Measurements from ENCODE around the gene PER3. TPM values are rescaled to one million over a fixed set of nuclear protein-coding genes. Genes with fewer than 3 reads are reported as not detected.
"Not testable (repeated sequence)": the region's sequence is repeated elsewhere in the genome, so short reads cannot be mapped to it uniquely, and the experiment has no call there.

PER3 gene
- polyA plus RNA-seq, 1 donor from 2014 or later: 0.84 TPM

DNA sequence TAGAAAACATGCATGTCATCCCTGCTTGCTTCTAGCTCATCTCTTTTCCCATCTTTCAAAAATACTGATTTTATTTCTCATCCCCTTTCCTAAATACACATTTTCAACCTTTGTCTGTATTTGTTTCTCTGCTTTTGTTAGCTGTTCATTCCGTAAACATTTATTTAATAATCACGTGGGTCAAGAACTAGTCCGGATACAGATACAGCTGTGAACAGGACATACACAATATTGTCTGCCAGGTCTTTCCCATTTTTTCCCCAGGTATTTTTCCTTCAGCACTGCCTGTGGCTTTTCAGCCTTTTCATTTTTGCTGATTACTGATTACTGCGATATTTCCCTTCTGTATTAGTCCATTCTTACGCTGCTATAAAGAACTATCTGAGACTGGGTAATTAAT, 5.7 kb downstream of the PER3 start:
- H3K9me2 ChIP-seq (ENCODE audit: insufficient read depth, low read length): no peaks in the 10 kb centered on the region
- no peak overlapping the region for H3K27ac ChIP-seq (ENCODE audit: low read length)
- TF ChIP-seq POLR2AphosphoS5 (IDR thresholded peaks at IDR 0.05): no peak
- no peak for TF ChIP-seq EP300 (conservative IDR thresholded peaks at IDR 0.05; ENCODE audit: poor library complexity, severe bottlenecking)
- TF ChIP-seq, protein P1, sequence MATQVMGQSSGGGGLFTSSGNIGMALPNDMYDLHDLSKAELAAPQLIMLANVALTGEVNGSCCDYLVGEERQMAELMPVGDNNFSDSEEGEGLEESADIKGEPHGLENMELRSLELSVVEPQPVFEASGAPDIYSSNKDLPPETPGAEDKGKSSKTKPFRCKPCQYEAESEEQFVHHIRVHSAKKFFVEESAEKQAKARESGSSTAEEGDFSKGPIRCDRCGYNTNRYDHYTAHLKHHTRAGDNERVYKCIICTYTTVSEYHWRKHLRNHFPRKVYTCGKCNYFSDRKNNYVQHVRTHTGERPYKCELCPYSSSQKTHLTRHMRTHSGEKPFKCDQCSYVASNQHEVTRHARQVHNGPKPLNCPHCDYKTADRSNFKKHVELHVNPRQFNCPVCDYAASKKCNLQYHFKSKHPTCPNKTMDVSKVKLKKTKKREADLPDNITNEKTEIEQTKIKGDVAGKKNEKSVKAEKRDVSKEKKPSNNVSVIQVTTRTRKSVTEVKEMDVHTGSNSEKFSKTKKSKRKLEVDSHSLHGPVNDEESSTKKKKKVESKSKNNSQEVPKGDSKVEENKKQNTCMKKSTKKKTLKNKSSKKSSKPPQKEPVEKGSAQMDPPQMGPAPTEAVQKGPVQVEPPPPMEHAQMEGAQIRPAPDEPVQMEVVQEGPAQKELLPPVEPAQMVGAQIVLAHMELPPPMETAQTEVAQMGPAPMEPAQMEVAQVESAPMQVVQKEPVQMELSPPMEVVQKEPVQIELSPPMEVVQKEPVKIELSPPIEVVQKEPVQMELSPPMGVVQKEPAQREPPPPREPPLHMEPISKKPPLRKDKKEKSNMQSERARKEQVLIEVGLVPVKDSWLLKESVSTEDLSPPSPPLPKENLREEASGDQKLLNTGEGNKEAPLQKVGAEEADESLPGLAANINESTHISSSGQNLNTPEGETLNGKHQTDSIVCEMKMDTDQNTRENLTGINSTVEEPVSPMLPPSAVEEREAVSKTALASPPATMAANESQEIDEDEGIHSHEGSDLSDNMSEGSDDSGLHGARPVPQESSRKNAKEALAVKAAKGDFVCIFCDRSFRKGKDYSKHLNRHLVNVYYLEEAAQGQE (IDR thresholded peaks at IDR 0.05; ENCODE audit: borderline replicate concordance): no peak
- TF ChIP-seq SMC3 (conservative IDR thresholded peaks at IDR 0.05; ENCODE audit: poor library complexity): no peak
- no peak for TF ChIP-seq EZH2 (IDR thresholded peaks at IDR 0.05; ENCODE audit: borderline replicate concordance, insufficient read depth, low read length, poor library complexity, severe bottlenecking)
- no peak for TF ChIP-seq RAD21 (conservative IDR thresholded peaks at IDR 0.05)
- TF ChIP-seq MXI1 (conservative IDR thresholded peaks at IDR 0.05; ENCODE audit: poor library complexity, severe bottlenecking): no peak
- no peak for TF ChIP-seq TAF1 (IDR thresholded peaks at IDR 0.05; ENCODE audit: low read depth)
- TF ChIP-seq, protein P2, sequence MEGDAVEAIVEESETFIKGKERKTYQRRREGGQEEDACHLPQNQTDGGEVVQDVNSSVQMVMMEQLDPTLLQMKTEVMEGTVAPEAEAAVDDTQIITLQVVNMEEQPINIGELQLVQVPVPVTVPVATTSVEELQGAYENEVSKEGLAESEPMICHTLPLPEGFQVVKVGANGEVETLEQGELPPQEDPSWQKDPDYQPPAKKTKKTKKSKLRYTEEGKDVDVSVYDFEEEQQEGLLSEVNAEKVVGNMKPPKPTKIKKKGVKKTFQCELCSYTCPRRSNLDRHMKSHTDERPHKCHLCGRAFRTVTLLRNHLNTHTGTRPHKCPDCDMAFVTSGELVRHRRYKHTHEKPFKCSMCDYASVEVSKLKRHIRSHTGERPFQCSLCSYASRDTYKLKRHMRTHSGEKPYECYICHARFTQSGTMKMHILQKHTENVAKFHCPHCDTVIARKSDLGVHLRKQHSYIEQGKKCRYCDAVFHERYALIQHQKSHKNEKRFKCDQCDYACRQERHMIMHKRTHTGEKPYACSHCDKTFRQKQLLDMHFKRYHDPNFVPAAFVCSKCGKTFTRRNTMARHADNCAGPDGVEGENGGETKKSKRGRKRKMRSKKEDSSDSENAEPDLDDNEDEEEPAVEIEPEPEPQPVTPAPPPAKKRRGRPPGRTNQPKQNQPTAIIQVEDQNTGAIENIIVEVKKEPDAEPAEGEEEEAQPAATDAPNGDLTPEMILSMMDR (IDR thresholded peaks at IDR 0.05; ENCODE audit: poor library complexity, severe bottlenecking): no peak
- no peaks in the 10 kb centered on the region for H3K36me3 ChIP-seq (ENCODE audit: insufficient read depth, low read length)
- H4K20me1 ChIP-seq (ENCODE audit: insufficient read depth): no peaks in the 10 kb centered on the region
- H3K9ac ChIP-seq (ENCODE audit: low read length): no peak overlapping the region
- no peaks in the 10 kb centered on the region for H3F3A ChIP-seq (ENCODE audit: insufficient read depth, low read length, poor library complexity, severe bottlenecking)
- no peaks in the 10 kb centered on the region for H3K27me3 ChIP-seq (ENCODE audit: insufficient read depth, low read depth, low read length)
- peaks cover 3% of the 10 kb centered on the region for H3K9me3 ChIP-seq (ENCODE audit: low read length)
- H3K4me3 ChIP-seq (ENCODE audit: low read length): no peak overlapping the region
- H2AFZ ChIP-seq (ENCODE audit: low read depth, low read length): no peak overlapping the region
- no peak overlapping the region for H3K4me2 ChIP-seq (ENCODE audit: low read length)
- no peaks in the 10 kb centered on the region for H3K79me2 ChIP-seq (replicated peaks; ENCODE audit: insufficient read depth, low read length)

DNA sequence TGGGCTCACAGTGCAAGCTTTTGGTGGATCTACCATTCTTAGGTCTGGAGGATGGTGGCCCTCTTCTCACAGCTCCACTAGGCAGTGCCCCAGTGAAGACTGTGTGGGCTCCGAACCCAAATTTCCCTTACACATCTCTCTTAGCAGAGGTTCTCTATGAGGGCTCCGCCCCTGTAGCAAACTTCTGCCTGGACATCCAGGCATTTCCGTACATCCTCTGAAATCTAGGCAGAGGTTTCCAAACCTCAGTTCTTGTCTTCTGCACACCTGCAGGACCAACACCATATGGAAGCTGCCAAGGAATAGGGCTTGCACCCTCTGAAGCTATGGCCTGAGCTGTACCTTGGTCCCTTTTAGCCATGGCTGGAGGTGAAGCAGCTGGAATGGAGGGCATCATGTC, 6.9 kb downstream of the PER3 start:
- not testable (repeated sequence) for H3K79me2 ChIP-seq (replicated peaks; ENCODE audit: insufficient read depth, low read length); H3K27me3 ChIP-seq (ENCODE audit: insufficient read depth, low read depth, low read length); H3K9me3 ChIP-seq (ENCODE audit: low read length); H3K4me3 ChIP-seq (ENCODE audit: low read length); H3K9ac ChIP-seq (ENCODE audit: low read length); H3K9me2 ChIP-seq (ENCODE audit: insufficient read depth, low read length); H3K27ac ChIP-seq (ENCODE audit: low read length); H3K36me3 ChIP-seq (ENCODE audit: insufficient read depth, low read length); H2AFZ ChIP-seq (ENCODE audit: low read depth, low read length); H3F3A ChIP-seq (ENCODE audit: insufficient read depth, low read length, poor library complexity, severe bottlenecking); H4K20me1 ChIP-seq (ENCODE audit: insufficient read depth); H3K4me2 ChIP-seq (ENCODE audit: low read length)

DNA sequence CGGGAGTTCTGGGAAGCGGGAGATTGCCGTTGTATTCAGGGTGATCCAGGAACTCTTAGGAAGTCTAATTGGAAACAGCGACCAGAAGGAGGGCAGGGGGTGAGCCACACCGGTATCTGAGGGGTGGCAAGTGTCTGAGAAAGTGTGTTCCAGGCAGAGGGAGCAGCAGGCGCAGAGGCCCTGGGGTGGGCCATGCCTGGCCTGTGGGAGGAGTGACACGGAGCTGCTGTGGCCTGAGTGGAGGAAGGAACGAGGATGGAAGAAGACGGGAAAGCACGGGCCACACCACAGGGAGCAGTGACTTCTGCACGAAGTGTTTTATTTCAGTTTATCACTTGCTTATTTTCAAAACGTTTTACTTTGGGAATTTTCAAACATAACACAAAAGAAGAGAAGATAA, 11.3 kb downstream of the PER3 start:
- Histone ChIP-seq H3K27ac (ENCODE audit: low read length) (no peak overlapping the region), H3K9me2 (ENCODE audit: insufficient read depth, low read length) (no peaks in the 10 kb centered on the region), H3F3A (ENCODE audit: insufficient read depth, low read length, poor library complexity, severe bottlenecking) (no peaks in the 10 kb centered on the region), H2AFZ (ENCODE audit: low read depth, low read length) (no peak overlapping the region), H3K9ac (ENCODE audit: low read length) (no peak overlapping the region), H3K4me3 (ENCODE audit: low read length) (no peak overlapping the region), H3K36me3 (ENCODE audit: insufficient read depth, low read length) (no peaks in the 10 kb centered on the region), H3K27me3 (ENCODE audit: insufficient read depth, low read depth, low read length) (no peaks in the 10 kb centered on the region), H3K9me3 (ENCODE audit: low read length) (peaks cover 3% of the 10 kb centered on the region), H4K20me1 (ENCODE audit: insufficient read depth) (no peaks in the 10 kb centered on the region), H3K4me2 (ENCODE audit: low read length) (no peak overlapping the region), H3K79me2 (replicated peaks; ENCODE audit: insufficient read depth, low read length) (no peaks in the 10 kb centered on the region)
- TF ChIP-seq MXI1 (conservative IDR thresholded peaks at IDR 0.05; ENCODE audit: poor library complexity, severe bottlenecking): no peak
- TF ChIP-seq, protein P2 (IDR thresholded peaks at IDR 0.05; ENCODE audit: poor library complexity, severe bottlenecking): no peak
- no peak for TF ChIP-seq RAD21 (conservative IDR thresholded peaks at IDR 0.05)
- no peak for TF ChIP-seq EZH2 (IDR thresholded peaks at IDR 0.05; ENCODE audit: borderline replicate concordance, insufficient read depth, low read length, poor library complexity, severe bottlenecking)
- no peak for TF ChIP-seq EP300 (conservative IDR thresholded peaks at IDR 0.05; ENCODE audit: poor library complexity, severe bottlenecking)
- TF ChIP-seq, protein P1 (IDR thresholded peaks at IDR 0.05; ENCODE audit: borderline replicate concordance): no peak
- no peak for TF ChIP-seq POLR2AphosphoS5 (IDR thresholded peaks at IDR 0.05)
- no peak for TF ChIP-seq TAF1 (IDR thresholded peaks at IDR 0.05; ENCODE audit: low read depth)
- no peak for TF ChIP-seq SMC3 (conservative IDR thresholded peaks at IDR 0.05; ENCODE audit: poor library complexity)

Measured in neural cell (in vitro differentiated cells).